SK-N-SH treated with all-trans-retinoic acid at 6 μM for 48 hours (cell line): ENCODE results near the gene OVOL3.

ENCODE experiments used
- ATAC-seq: fragments of 200-7000 bp; cut with Tn5 transposase; 3 replicates; pipeline ENCODE4 v1.9.1; 2020; ENCODE audit warnings: mild to moderate bottlenecking, moderate library complexity
- GLIS3 ChIP-seq: fragments of 250-450 bp; sonication (Bioruptor Pico); IDR thresholded peaks from 2 replicates; pipeline ENCODE4 v1.5.0; 2020; ENCODE audit warnings: mild to moderate bottlenecking, moderate library complexity
- ISL1 ChIP-seq: fragments of 250-450 bp; sonication (Bioruptor Pico); IDR thresholded peaks from 2 replicates; pipeline ENCODE4 v2.1.2; 2022; ENCODE audit warnings: mild to moderate bottlenecking, moderate library complexity

OVOL3 gene

GRCh38 chr19:36160821-36161596, 50.1 kb downstream of the OVOL3 start:
- no peak for TF ChIP-seq ISL1 (CRISPR knock-in tag)
- no peak for TF ChIP-seq GLIS3 (CRISPR knock-in tag)
- TF ChIP-seq, all 23 proteins: peak for 0
- no peak for ATAC-seq
